K562 treated with DMSO at 1 percent for 12 hours (cell line): ENCODE results near the gene UPK1A. TPM values are rescaled to one million over a fixed set of nuclear protein-coding genes. Genes with fewer than 3 reads are reported as not detected.

ENCODE experiments used
- total RNA-seq: library from RNA; unstranded; fragments of 300-600 nt; gene quantifications from 2 replicates; pipeline ENCODE4 v1.2.3, GENCODE V29; 2022; ENCODE audit not compliant: insufficient read depth

The UPK1A gene
- not detected in 2 replicates for total RNA-seq

DNA sequence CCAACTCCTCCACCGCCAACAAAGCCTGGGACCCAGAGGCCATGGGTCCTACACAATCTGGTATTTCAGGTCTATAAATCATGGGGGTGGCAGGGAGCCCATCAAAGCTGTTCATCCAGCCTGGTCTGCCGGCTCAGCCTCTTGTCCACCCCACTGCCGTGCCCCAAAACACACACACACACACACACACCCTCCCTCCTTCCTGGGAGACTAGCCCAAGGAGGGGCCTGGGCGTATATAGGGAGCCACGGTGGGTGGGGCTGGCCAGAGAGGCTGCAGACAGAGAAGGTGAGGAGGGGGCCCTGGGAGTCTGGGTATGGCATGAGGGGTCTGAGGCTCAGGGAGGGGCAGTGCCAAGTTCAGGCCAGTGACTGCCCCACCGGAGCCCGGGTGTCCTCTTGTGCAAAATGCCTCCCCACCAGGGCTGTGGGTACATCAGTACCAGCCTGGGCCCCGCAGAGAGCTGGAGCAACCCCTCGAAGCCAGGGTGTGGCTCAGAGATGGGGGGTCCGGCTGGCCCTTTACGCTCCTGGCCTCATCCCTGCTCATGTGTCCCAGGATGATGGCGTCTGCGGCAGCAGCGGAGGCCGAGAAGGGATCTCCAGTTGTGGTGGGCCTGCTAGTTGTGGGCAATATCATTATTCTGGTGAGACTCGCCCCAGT lies at the start of gene UPK1A:
Gene UPK1A, plus strand, starts transcription at position 267 of the 663 bp plus-strand sequence. Its CDS starts 296 bp downstream, at position 563.

DNA sequence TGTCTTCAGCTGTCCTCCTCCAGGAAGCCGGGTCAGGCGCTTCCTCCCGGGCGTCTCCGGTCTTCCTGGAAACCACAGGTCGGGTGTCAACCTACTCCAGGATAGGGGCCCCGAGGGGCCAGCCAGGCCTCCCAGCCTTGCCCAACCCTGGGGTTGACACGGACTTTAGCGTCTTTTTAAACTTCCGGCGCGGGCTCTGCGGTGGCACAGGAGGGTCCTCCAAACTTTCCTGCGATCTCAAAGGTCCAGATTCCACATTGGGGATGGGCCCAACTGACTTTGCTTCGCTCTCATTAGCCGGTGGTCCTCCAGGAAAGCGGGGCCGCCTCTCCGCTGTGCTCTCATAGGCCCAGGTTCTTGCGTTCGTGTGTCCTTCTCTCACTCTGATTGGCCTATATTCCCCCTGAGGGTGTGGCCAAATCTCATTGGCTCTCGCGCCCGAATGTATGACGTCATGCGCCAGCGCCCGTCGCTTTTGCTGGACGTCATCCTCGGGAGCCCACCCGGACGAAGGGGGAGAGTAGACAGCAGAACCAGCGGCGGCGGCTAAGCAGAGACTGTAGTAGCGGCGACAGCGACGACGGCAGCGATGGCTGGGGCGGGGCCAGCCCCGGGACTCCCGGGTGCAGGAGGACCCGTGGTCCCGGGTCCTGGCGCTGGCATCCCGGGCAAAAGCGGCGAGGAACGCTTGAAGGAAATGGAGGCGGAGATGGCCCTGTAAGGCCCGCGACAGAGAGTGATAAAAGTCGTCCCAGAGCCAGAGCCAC lies 37.6 kb upstream of the UPK1A start, which contains the start of gene RBM42:
Gene RBM42, plus strand, starts transcription at position 472 of the 767 bp plus-strand sequence. Its CDS starts 118 bp downstream, at position 590.

DNA sequence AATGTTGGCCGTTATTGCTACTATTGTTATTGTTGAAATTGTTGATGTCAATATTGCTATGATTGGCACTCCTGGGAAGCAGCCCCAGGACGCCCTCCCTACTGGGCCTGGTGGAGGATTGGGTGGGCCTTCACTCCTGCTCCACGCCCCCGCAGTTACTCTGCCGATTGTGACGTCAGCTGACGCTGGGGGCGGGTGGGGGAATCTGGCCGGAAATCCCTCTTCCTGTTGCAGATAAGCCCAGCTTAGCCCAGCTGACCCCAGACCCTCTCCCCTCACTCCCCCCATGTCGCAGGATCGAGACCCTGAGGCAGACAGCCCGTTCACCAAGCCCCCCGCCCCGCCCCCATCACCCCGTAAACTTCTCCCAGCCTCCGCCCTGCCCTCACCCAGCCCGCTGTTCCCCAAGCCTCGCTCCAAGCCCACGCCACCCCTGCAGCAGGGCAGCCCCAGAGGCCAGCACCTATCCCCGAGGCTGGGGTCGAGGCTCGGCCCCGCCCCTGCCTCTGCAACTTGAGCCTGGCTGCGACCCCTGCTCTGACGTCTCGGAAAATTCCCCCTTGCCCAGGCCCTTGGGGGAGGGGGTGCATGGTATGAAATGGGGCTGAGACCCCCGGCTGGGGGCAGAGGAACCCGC lies 24.7 kb upstream of the UPK1A start, which contains the start of gene ETV2:
Gene ETV2, plus strand, starts transcription at position 231 of the 637 bp plus-strand sequence. CDS start 716 bp downstream, outside the sequence.

DNA sequence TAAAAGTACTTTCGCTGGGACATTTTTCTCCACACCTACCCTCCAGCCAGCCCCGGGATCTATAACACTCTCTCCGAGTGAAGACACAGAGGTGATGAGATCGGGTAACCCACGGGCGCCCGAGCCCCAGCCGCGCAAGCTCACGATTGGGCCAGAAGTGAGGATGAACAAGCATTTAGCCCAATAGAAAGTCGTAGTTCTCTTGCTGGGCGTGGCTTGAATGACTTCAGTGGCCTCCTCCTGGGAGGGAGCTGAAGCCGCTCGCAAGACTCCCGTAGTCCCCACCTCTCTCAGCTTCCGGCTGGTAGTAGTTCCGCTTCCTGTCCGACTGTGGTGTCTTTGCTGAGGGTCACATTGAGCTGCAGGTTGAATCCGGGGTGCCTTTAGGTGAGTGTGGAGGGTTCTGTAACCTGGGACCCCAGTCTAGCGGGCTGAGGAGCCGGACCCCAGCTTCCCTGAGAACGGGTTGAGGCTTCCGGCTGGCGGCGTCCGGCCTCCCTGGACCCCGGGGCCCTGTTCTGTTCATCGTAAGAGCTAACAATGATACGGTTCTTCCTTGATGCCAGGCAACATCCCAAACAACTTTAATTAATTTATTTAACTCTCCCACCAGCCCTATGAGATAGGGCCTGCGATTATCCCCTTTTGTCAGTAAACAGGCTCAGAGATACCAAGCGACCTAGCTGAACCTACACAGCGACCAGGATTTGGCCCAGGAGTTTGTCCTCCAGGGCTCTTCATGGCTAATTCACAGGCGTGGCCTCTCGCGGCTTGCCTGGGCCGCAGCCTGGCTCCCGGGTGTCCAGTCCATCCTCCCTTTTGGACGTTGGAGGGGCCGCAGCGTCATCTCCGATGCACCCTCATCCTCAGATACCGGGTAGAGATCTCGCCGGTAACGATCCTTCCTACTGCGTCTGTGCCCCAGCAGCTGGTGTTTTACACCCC lies 18.0 kb upstream of the UPK1A start, which contains the start of gene COX6B1:
Gene COX6B1, plus strand, starts transcription at position 307 of the 945 bp plus-strand sequence. CDS start 2,921 bp downstream, outside the sequence.

DNA sequence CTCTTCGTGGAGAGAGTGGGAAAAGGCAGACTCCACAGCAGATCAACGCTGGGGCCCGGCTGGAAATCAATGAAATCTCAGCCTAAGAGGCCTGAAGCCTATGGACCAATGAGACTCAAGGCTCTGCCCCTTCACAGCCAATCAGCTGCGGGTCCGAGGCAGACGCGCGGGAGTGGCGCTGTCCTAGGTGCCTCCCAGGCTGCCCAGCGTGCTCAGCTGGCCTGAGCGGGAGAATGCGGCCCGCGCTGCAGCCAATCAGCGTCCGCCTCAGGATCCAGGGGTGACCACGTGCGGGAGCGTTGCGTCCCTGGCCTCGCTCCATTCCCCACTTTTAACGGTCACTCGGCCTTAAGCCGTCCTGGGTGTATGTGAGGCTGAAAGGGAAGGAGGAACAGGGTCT lies 37.9 kb downstream of the UPK1A start, which contains the start of gene ZBTB32:
Gene ZBTB32, plus strand, starts transcription at position 341 of the 400 bp plus-strand sequence. CDS start 10,069 bp downstream, outside the sequence.

DNA sequence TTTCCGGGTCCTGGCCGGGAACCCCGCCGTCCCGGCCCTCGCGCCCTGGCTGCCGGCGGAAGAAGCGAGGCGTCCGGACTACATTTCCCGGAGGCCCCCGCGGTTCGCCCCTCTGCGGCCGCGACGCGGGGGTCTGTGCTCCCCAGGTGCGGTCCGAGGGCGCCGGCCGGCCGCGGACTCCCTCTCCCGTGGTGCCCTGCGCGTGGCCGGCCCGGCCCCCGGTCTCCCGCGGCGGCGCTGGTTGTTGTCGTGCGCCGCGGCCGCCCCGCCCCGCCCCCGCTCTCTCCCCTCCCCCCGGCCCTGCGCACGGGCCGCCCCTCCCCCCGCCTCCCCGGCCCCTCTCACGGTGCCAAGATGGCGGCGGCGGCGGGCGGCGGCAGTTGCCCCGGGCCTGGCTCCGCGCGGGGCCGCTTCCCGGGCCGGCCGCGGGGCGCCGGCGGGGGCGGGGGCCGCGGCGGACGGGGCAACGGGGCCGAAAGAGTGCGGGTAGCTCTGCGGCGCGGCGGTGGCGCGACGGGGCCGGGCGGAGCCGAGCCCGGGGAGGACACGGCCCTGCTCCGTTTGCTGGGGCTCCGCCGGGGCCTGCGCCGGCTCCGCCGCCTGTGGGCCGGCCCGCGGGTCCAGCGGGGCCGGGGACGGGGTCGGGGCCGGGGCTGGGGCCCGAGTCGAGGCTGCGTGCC lies 51.5 kb downstream of the UPK1A start, which contains the start of gene KMT2B:
Gene KMT2B, plus strand, starts transcription at position 339 of the 680 bp plus-strand sequence. Its CDS starts 16 bp downstream, at position 355.

Other genes with a start within 250 kb of the UPK1A start
- gene FFAR2, start 218.3 kb upstream of the UPK1A start, total RNA-seq: not detected in 2 replicates
- gene KRTDAP, start 176.1 kb upstream of the UPK1A start, total RNA-seq: not detected in 2 replicates
- not detected in 2 replicates for gene DMKN, start 152.9 kb upstream of the UPK1A start, total RNA-seq
- not detected in 2 replicates for gene SBSN, start 138.2 kb upstream of the UPK1A start, total RNA-seq
- gene GAPDHS, start 133.1 kb upstream of the UPK1A start, total RNA-seq: not detected in 2 replicates
- 104 and 142 TPM in 2 replicates for gene TMEM147, start 120.9 kb upstream of the UPK1A start, total RNA-seq
- gene ATP4A, start 102.9 kb upstream of the UPK1A start, total RNA-seq: not detected in 2 replicates
- not detected in 2 replicates for gene PMIS2, start 80.3 kb upstream of the UPK1A start, total RNA-seq
- gene HAUS5, start 53.8 kb upstream of the UPK1A start, total RNA-seq: 18.2 and 37.8 TPM in 2 replicates
- gene RBM42, start 37.5 kb upstream of the UPK1A start, total RNA-seq: 182 and 236 TPM in 2 replicates
- 1.7 and 2.1 TPM in 2 replicates for gene ETV2, start 24.8 kb upstream of the UPK1A start, total RNA-seq
- gene COX6B1, start 18.2 kb upstream of the UPK1A start, total RNA-seq: 995 and 1,433 TPM in 2 replicates
- not detected in 2 replicates for gene ZBTB32, start 38.0 kb downstream of the UPK1A start, total RNA-seq
- gene KMT2B, start 51.5 kb downstream of the UPK1A start, total RNA-seq: 20.4 and 28.5 TPM in 2 replicates
- gene IGFLR1, start 75.9 kb downstream of the UPK1A start, total RNA-seq: 10.9 and 19.2 TPM in 2 replicates
- gene U2AF1L4, start 78.9 kb downstream of the UPK1A start, total RNA-seq: 4.5 and 8.7 TPM in 2 replicates
- gene PSENEN, start 79.1 kb downstream of the UPK1A start, total RNA-seq: 21.0 and 49.5 TPM in 2 replicates
- 24.0 and 25.9 TPM in 2 replicates for gene LIN37, start 82.1 kb downstream of the UPK1A start, total RNA-seq
- gene HSPB6, start 90.5 kb downstream of the UPK1A start, total RNA-seq: not detected in 2 replicates
- gene PROSER3, start 91.7 kb downstream of the UPK1A start, total RNA-seq: 5.4 and 18.6 TPM in 2 replicates
- gene ARHGAP33, start 109.0 kb downstream of the UPK1A start, total RNA-seq: 4.2 and 5.9 TPM in 2 replicates
- gene PRODH2, start 146.3 kb downstream of the UPK1A start, total RNA-seq: not detected in 2 replicates
- gene NPHS1, start 186.0 kb downstream of the UPK1A start, total RNA-seq: 1.3 and 1.9 TPM in 2 replicates
- 0.20 TPM in 1 of 2 replicates, not detected in the other for gene KIRREL2, start 190.4 kb downstream of the UPK1A start, total RNA-seq
- 7.4 and 15.0 TPM in 2 replicates for gene APLP1, start 202.1 kb downstream of the UPK1A start, total RNA-seq
- gene NFKBID, start 234.0 kb downstream of the UPK1A start, total RNA-seq: 5.8 and 7.3 TPM in 2 replicates
- not detected in 2 replicates for gene HCST, start 236.0 kb downstream of the UPK1A start, total RNA-seq
- 18.6 and 31.0 TPM in 2 replicates for gene TYROBP, start 241.8 kb downstream of the UPK1A start, total RNA-seq